GM21786 (cell line): ENCODE measurements around the gene PC.

Source experiments
- ATAC-seq: cut with Tn5 transposase; IDR thresholded peaks from one replicate; pipeline ENCODE4 v1.9.1; 2021; ENCODE audit not compliant: unreplicated experiment

Gene PC

DNA sequence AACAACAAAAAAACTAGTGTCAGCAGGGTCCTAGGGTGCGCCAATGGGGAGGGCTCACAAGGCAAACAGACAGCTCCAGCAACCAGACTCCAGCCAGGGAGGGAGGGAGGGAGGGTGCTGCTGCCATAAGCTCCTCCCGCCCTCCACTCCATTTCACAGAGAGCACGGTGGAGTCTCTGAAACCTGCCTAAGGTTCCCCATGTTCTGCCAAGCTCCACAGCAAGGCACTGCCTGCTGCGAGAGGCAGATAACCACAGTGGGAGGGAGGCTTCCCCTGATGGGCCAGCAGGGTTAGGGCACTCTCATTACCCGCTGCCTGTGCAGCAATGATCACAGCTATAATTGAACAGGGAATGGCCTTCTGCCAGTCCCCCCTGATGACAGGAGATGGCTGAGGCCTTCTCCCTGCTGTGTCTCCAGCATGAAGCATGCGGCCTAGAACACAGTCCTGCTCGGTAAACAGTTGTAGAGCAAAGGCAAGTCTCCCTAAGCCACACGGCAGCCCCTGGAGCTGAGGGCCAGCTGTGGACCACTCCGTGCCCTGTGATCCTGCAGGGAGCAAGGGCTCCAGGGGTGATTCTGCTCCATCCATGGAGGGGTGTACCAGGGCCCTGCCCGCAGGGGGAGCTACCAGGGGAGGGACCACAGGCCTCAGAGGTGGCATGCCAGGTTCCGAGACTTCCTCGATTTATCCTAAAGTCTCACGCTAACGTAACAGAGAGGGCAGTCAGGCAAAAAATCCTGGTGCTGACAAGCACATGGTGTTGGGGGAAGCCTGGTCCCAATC is 42.9 kb downstream of the PC start:
- no peak for ATAC-seq

DNA sequence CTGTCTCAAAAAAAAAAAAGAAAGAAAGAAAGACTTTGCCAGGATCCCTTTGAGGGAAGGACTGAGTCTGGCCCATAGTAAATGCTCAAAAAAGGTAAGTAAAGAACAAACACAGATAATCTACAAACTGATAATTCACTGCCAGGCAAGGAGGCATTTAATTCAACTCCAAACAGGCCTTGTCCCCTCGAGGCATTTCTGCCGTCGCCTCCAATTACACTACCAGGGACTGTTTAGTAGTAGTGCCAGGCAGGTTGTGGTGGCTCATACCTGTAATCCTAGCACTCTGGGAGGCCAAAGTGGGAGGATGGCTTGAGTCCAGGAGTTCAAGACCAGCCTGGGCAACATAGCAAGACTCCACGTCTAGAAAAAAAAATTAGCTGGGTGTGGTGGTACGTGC is 43.7 kb downstream of the PC start:
- ATAC-seq = no peak

DNA sequence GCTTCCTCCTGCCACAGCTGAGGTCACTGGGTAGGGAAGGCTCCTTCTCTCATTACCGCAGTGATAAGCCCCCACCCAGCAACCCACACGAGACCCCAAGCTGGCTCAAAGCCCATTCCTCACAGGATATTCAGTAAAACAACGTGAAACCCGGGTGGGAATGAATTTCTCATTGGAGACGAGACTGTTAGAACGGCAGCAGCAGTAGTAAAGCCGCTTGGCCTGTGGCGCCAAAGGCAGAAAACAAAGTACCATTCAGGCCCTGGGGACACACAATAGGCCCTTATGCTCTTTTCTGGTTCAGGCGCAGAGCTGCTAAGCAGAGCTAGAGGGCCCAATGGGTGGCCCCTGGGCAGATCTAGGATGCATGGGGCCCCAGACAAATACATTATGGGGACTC is 45.3 kb downstream of the PC start:
- ATAC-seq = no peak

DNA sequence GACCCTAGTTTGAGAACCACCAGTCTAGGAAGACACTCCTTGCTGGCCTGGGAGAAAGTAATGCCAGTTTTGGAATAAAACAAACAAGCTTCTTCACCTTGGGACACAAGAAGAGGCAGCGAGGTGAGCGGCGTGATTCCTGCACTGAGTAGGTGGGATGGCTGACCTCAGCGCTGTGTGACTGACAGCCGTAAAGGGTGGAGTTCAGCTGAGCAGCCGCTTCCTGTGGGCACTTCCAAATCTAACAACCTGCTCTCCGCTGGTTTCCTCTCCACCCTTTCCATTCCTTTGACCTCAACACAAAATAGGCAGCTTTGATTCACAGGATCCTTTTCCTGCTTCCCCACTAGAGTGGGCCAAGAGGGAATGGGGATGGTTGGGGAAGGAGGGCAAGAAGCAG is 45.8 kb downstream of the PC start:
- no peak for ATAC-seq

DNA sequence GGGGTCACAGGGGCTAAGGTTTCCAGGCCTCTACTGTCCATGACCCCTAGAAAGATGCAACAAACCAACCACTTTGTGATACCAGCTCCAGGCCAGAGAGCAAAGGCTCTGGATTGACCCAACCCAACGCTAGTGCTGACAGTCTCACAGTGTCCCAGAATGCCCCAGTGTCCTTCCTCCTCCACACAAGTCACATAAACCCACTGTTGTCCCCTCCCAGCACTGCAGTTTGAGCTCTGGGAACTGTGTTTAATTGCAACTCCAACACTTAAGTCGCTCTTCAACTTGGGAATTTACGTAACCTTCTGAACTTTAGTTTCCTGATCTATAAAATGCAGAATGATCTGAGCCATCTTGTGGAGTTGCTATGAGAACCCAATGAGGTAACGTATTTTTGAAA is 47.5 kb downstream of the PC start:
- ATAC-seq = no peak

DNA sequence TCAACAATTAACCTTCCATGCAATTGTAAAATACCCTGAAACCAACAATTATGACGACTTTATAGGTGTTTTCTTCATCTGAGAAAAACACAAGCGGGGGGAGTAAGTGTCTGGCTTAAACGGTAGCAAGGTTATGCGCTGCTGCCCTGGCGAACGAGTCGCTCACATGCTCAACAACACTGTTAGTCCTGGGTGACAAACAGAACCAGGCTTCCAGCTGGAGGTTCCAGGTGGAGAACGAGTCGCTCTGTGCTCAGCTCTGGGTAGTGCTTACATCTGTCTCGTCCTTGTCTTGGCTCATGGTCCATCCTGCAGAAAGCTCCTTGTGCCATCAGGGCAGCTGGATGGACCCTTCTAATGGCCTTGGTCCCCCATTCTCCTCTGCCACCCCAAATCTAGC is 48.2 kb downstream of the PC start:
- no peak for ATAC-seq

DNA sequence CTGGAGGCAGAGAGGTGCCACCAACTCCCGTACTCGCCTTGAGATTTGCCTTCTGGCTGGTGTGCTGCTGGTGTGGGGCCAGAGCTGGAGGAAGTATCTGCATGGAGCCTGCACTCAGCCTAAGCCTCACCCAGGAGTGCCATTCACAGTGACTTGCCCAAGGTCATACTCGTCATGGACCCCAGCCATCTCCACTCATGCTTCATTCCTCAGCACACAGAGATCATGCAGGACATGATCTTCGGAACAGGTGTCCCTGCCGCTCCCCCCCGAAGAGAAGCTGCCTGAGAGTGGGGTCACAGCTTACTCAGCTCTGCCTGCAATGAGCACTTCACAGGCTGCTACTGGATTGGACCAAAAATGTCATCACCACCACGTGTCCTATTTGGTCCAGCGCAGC is 49.0 kb downstream of the PC start:
- no peak for ATAC-seq

DNA sequence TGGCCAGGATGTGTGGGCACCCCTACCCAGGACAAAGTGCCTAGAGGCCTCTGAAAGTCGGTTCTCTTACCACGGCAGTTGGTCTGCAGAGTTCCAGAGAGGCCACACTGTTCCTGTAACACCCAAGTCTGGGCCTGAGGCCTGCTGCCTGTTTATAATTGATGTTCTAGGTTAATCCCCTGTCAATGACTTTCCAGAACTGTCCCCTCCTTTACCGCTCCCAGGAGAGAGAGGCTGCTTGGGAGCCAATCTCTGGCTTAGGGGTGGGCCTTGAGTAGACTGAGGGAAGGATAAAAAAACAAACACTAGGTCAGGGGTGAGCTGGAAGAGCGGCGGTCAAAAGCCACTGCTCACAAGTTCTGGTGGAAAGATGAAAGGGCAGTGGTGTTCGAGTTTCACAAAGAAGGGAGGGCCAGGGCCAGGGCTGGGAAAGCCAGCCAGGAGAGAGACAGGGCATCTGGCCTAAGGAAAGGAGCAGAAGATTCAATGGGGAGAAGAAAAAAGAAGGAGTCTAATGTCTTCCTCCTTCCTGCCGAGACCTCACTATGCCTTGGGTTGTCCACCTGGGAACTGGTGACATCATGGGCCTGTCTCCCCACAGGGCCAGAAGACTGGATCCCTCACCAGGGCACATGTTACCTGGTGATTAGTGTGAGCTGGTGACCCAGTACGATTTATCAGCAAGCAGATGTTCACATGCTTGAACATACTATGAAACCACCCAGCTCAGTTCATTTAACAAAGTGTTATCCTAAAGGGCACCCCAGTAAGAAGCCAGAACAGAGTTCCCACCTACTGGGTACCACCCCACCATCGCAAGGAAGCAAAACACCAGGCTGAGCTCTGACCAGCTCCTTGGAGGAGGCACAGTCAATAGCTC is 50.2 kb downstream of the PC start:
- ATAC-seq = no peak

DNA sequence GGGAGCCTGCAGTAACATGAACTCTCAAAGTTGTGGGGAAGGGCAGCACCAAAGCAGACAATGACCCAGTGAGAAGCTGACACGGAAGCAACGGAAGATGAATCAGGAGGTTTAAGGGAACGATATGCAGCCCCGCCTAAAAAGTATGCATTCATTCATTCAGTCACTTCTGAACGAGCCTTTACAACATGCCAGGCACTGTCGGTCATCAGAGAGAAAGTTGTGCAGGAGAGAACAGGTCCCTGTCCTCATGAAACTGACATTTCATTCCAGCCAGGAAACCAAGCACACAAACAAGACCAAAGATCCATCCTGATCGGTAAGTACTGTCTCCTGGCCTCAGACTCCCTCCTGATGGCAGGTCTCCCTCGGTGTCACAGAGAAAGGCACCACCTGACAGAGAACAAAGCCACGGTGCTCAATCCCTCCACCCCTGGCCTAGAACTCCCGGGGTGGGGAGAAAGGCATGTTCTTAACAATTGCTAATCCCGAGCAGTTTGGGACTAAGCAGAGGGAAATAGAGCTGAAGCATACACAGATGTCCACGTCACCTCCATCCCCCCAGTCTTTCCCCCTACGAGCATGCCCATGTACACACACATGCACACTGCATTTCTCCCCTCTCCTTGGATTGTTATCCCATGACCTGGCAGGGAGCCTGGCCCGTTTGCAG is 52.0 kb downstream of the PC start:
- no peak for ATAC-seq

DNA sequence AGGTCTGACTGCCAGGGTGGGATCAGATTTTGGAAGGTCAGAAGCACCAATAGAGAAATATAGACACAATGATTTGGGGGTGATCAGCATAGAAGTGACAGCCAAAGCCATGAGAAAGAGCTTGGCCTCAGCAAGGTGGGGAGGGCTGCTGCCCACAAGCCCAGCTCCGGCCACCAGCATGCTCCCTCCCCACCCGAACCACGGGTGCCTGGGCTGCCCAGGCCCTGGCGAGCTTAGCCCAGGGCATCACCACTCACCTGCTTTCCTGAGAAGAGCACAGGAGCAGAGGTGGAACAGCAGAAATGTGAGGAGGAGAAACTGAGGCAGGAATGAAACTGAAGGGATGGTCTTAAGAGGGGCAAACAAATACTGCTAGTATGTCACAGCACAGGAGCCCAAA is 52.6 kb downstream of the PC start:
- no peak for ATAC-seq

DNA sequence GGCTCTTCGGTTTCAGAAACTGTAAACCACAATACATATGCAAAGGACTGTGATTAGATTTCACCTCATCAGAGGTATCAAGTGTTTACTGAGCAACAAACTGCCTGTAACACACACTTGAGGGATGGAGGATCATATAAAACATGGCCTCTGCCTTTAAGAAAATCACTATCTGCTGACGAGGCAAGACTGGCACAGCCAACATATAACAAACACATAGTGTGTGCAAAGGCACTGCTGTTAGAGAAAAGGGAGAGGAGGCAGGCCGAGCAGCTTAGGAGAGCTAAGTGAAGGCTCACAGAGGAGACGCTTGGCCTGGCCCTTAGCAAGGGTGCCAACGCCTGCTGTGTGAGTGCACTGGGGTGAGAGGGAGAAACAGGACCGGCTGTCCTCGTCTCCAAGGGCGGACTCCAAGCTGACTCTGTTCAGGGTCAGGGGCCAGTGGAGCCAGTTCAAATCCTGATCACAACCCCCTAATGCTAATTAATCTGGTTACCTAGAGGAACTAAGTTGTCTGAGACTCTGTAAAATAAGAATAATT is 53.1 kb downstream of the PC start:
- no peak for ATAC-seq

DNA sequence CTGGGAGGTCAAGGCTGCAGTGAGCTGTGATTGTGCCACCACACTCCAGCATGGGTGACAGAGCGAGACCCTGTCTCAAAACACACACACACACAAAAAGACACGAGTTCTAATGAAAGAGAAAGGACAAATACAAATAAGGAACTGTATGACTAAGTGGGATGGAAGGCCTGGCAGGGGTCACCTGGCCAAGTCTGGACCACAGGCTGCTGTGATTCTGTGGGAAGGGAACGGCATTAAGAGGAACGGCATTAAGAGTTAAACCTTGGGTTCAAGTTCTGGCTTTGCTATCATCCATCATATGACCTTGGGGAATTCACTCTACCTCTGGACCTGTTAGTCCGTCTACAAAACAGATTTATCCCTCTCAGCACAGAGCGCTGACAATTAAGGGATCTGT is 53.6 kb downstream of the PC start:
- no peak for ATAC-seq

DNA sequence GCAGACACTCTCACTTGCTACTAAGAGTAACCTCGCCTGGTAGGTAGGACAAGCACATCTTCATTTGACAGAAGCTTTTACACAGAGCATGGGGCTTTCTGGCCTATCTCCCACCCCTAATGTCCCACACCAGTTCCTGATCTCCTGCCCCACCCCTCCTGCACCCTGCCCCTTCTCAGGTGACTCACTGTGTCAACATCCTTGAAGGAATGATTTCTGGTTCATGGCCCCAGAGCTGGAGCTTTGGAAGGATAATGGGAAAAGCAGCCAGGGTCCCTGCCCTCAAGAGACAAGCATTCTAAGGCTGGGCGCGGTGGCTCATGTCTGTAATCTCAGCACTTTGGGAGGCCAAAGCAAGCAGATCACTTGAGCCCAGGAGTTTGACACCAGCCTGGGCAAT is 54.1 kb downstream of the PC start:
- ATAC-seq = no peak

DNA sequence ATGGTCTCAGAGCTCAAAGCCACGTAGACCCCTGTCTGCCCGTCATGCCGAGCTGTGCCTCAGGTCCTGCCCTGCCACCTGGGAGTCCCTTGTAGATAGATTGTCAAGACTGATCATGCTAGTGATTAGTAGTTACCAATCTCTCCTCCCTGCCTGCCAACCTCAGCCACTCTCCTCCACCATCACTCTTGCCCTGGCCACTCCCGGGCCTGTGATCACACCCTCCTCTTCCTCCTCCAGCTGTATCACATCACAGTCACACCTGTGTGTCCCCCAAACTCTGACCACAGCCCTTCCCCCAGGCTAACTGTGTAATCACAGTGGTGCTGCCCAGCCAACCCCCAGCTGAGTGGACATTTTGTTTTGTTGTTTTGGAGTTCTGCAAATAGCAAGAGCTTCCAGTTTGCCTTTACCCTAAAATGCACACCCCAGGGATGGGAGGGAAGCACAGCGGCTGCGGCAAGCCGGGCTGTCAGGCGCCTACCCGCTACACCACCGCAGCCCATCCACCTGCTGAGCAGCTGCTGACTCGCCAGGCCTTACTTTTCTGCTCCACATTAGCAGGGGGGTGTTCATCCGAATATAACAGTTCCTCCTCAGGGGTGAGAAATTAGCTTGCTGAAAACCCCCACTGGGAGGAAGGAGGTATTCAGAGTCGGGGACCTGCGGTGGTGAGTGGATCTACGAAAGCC is 55.6 kb downstream of the PC start:
- ATAC-seq = no peak

DNA sequence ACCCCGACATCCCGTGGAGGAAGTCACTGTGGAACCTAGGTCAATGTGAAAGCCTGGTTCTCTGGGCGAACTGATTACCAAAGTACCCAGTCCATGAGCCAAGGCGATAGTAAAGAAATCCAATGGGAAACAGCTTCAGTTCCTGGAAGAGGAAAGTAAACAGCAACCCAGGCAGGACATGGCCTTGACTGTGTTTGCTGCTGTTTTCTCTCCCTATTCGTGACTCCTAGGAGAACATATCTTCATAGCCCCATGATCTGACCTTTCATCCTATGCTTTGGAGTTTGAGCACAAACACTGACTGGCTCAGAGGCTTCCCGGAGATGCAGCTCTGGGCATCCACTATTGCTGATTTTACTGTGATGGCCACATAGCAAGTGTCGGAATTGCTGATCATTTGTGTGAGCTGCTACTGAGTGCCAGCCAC is 56.2 kb downstream of the PC start:
- no peak for ATAC-seq

DNA sequence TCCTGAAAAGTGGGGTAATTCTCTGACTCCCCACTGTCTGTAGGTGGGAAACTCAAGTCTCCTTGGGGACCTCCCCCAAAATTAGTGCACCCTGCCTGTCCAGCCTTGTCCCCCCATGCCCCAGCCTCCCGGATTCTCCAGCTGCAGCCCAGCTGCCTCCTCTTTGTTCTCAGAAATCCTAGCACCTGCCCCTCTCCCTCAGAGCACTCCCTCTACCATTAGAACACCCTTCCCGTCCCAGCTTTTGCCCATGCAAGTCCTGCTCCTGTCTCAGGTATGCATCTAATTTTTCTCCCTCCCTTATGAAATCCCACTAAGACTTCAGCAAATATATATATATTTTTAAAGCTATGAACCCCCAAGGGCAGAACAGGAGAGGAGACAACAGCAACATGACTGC is 64.0 kb downstream of the PC start:
- ATAC-seq = no peak

DNA sequence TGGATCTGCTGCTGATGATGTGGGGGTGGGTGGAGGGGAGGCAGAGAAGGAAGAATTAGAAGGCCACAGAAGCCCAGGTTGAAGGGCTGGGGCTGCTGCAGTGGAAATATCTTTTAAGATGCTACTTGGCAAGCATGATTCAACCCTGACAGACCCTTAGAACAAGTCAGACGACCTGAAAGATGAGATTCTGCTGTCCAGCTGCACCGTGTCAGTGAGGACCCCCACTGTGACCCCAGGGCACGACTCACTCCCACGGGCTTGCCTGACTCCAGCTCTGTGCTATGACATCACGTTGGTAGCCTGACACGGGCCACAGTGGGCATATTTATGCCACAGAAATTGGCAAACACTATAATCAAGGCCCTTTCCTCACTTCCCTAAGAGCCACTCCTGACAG is 65.3 kb downstream of the PC start:
- no peak for ATAC-seq

DNA sequence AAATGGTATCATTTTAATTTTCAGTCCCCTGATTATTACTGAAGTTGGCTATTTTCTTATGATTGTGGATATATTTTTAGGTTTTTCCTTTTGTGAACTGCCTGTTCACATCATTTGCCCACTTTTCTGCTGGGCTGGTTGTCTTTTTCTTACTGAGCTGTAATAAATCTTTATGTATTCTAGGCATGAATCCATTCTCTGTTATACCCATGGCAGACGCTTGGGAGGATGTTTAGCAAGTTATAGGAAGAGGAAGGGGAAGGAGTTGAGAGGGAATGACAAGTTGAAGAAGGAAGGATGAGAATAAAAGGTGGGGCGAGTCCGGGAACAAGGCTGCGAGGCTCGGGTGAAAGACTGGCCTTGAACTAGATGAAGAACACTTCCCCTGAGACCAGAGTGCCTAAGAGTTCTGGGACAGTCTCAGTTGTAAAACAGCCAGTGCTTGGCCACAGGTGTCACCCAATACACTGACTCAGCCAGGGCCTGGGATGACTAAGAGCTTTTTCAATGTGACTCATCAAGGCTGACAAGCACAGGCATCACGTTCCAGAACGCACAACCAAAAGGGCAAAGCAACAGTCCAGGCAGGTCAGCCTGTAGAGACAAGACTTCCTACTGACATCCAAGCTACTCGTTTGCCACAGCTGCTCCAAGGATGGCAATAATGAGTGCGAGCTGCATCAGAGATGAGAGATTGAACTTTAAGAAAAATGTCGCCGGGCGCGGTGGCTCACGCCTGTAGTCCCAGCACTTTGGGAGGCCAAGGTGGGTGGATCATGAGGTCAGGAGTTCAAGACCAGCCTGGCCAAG is 66.1 kb downstream of the PC start:
- peak; percentile 97 for ATAC-seq

DNA sequence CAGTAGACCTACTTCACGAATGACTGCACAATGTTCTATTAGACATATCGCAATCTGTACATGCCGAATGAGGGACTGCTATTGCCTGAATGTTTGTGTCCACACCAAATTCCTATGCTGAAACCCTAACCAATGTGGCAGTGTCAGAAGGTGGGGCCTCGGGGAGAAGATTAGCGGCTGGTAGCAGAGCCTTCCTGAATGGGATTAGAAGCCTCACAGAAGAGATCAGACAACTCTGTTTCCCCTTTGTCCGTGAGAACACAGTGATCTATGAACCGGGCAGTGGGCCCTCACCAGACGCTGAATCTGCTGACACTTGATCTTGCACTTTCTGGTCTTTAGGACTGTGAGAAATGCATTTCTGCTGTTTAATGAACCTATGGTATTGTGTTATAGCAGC is 68.2 kb downstream of the PC start:
- no peak for ATAC-seq

DNA sequence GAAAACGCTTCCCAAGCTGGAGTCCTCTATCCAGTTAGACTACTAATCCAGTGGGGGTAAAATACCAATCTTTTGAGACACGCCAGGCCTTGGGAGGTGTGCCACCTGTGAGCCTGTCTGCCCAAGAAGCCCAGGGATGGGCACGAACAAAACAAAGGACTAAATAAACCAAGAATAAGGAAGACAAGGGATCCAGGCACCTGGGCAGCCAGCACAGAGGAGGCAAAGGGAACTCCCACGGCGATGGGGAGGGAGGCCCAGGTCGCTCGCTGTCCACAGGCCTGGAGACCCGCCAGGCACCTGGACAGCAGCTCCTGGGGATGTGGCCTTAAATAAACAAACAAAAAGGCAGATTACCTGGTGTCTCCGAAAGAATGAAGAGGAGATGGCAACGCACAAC is 69.9 kb downstream of the PC start:
- ATAC-seq = no peak
